Measurements from ENCODE around the gene CHCHD6. TPM values are rescaled to one million over a fixed set of nuclear protein-coding genes. Genes with fewer than 3 reads are reported as not detected.

CHCHD6 gene
- total RNA-seq, 4 donors from 2014 or later: 2.0 to 11.5 (median 10.0) TPM

GRCh38 chr3:126834596-126835471, 130.8 kb downstream of the CHCHD6 start:
- TF ChIP-seq CTCF (IDR thresholded peaks at IDR 0.05; ENCODE audit: low read depth): no peak

GRCh38 chr3:126835472-126836219, 131.6 kb downstream of the CHCHD6 start:
- no peak for TF ChIP-seq CTCF (IDR thresholded peaks at IDR 0.05; ENCODE audit: low read depth)

DNA sequence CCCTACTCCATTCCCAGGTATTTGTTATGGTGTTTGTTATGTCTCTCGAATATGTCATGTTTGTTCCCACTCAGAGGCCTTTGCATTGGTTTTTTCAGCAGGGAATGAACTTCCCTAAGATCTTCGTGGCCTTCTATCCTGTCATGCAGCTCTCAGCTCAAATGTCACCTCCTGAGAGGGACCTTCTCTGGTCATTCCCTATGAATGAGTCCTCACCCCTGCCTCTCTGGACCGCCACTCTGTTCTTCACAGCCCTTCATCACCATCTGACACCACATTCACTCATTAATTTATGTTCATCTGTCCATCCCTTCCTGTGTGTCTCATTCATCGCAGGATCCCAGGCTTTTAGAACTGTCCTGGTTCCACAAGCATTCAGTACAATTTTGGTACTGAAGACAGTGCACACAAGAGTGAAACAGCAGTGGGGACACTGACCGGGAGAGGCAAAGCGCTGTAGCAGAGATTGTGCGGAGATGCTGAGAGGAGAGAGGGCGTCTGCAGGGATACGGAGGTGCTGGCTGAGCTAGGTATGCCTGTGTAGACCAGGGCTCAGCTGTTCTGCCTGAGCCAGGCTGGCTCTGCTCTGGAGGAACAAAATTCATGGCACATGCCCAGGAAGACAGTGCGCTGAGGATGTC, 132.3 kb downstream of the CHCHD6 start:
- no peak for TF ChIP-seq CTCF (IDR thresholded peaks at IDR 0.05; ENCODE audit: low read depth)

- no peak for TF ChIP-seq CTCF (IDR thresholded peaks at IDR 0.05; ENCODE audit: low read depth)
These were observed 133.7 kb downstream of the CHCHD6 start for GRCh38 chr3:126837773-126838172.

DNA sequence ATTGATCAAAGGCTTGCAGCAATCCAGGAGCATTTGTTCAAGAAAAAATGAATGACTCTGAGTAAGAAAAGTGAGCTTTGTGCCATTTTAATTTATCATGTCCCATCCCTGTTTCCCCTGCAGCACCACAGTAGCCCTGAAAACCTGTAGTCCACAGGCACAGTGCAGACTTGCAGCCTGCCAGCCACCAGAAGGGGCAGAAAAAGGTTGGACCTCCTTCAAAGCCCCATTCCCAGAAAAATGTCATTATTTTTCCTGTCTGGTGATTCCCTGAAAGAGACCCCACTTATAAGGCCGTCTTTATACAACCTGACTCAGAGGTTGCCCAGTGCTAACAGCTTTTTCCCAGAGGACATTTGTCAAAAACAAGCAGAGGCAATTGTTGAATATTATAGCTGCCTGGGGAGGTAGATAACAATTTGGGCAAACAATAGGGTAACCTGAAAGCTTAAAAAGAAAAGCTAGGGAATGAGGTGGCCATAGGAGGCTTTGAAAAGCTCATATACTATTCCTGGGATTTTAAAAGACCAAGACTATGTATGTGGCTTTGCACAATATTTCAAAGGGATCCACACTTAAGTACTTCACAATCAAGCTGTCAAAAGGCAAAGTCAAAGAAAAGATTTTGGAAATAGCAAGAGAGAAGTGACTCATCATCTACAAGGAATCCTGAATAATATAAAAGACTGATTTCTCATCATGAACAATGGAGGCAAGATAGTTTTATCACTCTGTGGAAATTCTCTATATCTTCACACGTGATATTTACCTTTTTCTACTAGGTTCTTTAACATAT, 142.1 kb downstream of the CHCHD6 start:
- no peak for TF ChIP-seq CTCF (IDR thresholded peaks at IDR 0.05; ENCODE audit: low read depth)

DNA sequence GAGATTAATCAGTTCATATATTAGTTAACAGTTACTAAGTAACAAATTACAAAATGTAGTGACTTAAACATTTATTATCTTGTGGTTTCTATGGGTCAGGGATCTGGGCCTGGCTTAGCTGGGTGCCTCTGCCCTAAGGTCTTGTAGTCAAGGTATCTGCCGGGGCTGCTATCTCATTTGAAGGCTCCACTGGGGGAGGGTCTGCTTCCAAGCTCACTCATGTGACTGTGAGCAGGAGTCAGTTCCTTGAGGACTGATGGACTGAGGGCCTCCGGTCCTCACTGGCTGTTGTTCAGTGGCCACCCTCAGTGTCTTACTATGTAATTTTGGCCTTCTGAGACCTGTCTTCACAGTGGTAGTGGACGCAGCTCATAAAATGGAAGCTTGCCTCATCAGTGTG, 143.0 kb downstream of the CHCHD6 start:
- no peak for TF ChIP-seq CTCF (IDR thresholded peaks at IDR 0.05; ENCODE audit: low read depth)
